T follicular helper cell (primary cell): ENCODE measurements around the gene UCK2.

Experiments used
- DNase-seq: peaks from one replicate; pipeline ENCODE4 v3.0.0-alpha.2; 2020; ENCODE audit warnings: low read depth

The UCK2 gene

DNA sequence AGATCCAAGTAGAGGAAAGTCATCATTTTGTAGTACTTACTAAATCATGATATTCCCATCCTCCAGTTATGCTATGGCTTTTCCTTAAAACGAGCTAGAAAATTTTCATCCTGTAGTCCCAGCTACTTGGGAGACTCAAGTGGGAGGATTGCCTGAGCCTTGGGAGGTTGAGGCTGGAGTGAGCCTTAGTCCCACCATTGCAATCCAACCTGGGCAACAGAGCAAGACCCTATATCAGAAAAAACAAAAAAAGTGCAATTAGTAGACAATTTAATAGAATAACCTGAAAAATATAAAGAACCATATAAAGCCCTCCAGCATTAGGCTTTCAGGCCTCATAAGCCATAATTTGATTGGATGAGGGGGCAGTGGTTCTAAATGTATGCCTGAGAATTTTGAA lies 6.8 kb downstream of the UCK2 start:
- no peak for DNase-seq

DNA sequence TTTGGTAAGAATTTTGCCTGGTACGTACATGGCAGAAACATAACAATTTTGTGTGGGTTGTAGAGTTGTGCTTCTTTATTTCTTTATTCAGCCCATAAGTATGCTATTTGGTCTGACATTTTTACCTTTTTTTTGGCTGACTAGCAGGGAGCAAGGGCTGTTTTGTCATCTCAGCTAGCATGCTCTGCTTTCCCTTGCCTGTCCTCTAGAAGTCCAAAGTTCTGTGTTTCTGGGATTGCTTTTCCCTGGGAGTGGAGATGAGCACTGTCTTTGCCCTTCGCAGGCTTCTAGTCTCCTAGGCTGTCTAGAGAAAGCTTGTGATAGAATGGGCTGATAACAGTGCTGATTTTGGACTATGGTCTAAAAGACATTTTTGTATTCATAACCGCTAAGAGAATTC lies 7.5 kb downstream of the UCK2 start:
- no peak for DNase-seq

DNA sequence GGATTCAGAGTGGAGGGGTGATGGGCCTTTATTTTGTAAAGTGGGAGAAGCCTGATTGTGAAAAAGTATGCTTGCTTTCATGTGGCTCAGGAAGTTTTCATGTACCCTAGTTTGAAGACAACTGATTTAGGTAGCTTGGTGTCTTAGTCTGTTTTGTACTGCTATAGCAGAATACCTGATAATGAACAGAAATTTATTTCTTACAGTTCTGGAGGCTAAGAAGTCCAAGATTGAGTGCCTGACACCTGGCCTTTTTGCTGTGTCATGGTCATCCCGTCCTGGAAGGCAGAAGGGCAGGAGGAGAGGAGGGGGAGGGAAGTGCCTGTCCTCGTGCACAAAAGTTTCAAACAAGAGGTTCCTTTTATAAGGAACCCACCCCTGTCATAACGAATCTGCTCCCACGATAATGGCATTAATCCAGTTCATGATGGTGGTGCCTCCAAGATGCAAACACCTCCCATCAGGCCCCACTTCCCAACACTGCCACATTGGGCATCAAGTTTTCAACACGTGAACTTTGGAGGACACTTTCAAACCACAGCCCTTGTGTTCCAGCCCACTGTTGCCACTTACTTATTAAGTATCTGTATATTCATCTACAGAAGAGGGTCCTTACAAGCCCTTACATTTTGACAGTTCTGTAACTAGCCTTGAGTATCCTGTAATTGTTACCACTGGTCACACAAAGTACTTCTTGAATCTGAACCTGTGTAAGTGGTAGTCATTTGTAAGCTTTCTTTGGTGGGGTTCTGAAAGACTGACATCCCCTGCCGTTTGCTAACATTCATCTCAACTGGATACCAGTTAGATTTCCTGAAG lies 9.5 kb downstream of the UCK2 start:
- DNase-seq = no peak

DNA sequence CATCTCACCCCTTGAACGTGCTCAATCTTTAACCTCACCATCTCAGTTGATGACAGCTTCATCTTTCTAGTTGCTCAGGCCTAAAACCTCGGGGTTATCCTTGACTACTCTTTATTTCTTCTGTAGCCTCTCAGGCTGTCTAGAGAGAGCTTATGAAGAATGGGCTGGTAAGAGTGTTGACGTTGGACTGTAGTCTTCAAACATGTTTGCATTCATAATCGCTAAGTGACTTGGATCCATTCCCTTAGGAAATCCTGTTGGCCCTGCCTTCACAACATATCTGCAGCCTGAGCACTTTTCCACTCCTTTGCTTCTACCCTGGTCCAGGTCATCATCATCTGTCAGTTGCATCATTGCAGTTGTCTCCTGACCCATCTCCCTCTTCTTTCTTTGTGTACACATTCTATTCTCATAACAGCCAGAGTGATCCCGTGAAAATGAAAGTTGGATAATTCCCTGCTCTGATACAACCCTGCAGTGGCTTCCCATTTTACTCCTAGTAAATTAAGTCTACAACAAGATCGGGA lies 10.5 kb downstream of the UCK2 start:
- DNase-seq = no peak

DNA sequence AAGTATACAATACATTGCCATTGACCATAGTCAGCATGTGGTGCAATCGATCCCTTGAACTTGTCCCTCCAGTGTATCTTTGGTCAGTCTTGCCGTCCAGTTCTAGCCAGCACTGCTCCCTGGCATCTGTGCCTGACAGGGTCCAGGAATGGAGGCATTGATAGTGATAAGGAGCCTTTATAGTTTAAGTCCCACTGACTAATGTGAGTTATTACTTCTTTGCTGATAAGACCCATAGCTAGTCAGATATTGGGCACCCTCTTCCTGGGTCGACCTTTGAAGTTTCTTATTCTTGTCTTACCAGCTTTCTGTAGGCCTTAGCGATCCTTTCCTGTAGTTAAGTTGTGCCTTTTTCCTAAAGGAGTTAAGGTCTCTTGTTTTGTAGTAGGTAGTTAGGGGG lies 13.0 kb downstream of the UCK2 start:
- DNase-seq = no peak

DNA sequence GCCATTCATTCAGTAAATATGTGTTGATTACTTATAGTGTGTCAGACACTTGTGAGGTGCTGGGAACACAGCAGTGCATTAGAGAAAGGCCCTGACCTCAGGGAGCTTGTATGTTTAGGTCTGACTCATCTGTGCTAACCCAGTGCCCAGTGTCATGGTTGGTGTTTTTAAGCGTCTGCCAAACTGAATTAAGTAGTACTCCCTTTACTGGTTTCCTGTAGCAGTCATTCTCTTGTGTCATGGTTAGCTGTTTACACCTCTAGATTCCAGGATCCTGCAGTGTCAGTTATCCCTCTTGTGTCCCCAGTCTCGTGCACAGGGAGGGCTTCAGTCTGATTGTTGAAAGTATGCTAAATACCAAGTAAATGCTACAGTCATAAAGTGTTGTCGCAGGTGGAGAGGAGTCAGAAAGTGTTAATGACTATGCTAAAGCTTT lies 14.2 kb downstream of the UCK2 start:
- DNase-seq = no peak

DNA sequence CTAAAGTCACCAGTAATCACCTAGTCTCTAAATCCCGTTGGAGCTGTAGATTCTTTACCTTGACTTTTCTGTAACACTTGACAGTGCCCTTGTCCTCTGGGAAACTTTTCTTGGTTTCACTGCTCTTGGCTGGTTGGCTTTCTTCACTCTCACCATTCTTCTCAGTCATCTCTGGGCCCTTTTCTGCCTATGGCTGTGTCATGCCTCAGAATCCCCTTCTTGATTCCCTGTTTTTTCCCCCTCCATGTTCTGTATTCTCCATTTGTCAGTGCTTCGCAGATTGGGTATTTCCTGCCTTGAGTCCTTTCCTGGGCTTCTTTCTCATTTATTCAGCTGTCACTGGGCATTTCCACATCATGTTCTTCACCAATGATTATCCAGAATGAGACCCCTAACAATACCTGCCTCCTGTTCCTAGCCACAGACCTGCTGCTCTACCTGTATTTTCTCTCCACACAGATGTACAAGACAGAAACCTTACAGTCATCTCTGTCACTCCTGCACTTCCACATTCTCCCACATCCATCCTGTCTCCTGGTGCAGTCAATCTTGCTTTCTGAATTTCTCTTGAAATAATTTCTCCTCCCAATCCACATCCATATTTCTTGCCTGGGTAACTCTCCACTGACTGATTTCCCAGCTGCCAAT lies 14.7 kb downstream of the UCK2 start:
- no peak for DNase-seq

DNA sequence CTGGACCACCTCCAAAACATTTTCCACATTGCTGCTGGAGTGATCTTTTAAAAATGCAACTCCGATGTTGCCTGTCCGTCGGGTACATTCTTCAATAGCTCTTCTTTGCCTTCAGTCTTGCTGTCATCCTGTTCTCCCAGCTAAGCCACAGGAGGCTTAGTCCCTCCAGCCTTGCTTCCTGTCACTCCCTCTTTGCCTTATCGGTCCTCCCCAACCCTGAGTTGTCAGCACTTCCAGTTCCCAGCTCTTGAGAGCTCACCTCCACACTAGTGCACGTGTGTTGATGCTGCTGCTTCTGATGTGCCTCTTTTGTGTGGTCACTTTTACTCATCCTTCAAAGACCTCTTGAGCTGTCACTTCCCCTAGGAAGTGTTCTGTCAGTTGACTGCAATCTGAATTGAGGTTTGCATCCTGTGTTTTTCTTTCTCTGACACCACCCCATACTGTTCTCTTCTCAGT lies 15.3 kb downstream of the UCK2 start:
- no peak for DNase-seq

DNA sequence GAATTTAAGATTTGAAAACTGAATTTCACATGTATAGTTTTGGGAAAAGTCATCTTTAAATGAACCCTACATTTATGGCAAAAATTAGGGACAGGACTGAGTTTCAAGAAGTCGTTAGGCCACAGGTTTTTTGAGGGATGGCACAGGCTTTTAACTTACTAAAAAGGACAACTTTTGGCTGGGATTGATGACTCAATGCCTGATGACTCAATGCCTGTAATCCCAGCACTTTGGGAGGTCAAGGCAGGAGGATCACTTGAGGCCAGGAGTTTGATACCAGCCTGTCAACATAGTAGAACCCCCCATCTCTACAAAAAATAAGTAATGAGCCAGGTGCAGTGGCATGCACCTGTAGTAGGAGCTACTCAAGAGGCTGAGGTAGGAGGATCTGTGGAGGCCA lies 15.9 kb downstream of the UCK2 start:
- no peak for DNase-seq

DNA sequence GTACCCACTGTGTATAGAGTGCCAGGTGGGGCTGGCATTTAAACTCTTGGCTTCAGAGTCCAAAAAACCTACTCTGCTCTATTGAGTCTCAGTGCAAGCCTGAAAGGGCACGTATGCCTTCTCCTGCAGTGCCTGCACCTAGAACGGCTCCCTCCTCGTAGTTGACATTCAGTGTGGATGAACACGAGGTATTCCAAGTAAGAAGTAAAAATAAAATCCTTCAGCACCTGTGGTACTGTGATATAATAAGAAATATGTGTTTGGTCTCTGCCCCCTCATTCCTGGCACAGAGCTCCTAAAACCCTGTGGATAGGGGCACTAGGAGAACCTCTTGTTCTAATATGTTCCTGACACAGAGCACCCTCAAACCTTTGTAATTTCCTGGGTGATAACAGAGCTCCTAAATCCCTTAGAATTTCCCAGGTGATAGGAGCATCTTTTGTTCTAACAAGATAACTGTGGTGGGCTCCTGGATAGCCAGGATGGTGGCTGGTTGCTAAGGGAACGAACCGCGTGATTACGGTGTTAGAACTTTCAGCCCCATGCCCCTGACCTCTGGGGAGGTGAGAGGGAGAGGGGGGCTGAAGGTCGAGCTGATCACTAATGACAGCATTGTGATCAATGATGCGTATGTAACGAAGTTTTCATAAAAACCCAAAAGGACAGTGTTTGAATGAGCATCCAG lies 16.8 kb downstream of the UCK2 start:
- no peak for DNase-seq

DNA sequence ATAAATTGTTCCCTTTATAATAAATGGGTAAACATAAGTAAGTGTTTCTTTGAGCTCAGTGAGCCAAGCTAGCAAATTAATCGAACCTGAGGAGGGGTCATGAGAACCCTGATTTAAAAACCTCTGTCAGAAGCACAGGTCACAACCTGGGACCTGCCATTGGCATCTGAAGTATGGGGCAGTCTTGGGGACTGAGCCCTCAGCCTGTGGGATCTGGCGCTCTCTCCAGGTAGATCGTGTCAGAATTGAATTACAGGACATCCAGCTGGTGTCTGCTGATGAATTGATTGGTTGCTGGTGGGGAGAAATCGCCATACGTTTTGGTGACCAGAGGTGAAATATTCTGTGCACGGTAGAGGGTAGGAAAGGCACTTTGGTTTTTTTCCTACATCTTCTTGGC lies 17.5 kb downstream of the UCK2 start:
- no peak for DNase-seq

DNA sequence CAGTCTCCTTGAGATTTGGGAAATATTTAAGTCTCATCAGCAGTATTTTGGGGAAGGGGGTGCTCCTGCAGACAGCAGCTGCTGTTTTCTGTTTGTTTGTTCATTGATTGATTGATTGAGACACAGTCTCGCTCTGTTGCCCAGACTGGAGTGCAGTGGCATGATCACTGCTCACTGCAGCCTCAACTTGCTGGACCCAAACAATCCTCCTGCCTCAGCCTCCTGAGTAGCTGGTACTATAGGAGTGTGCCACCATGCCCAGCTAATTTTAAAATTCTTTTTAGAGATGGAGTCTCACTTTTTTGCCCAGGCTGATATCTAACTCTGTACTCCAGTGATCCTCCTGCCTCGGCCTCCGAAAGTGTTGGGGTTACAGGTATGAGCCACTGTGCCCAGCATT lies 18.2 kb downstream of the UCK2 start:
- no peak for DNase-seq

DNA sequence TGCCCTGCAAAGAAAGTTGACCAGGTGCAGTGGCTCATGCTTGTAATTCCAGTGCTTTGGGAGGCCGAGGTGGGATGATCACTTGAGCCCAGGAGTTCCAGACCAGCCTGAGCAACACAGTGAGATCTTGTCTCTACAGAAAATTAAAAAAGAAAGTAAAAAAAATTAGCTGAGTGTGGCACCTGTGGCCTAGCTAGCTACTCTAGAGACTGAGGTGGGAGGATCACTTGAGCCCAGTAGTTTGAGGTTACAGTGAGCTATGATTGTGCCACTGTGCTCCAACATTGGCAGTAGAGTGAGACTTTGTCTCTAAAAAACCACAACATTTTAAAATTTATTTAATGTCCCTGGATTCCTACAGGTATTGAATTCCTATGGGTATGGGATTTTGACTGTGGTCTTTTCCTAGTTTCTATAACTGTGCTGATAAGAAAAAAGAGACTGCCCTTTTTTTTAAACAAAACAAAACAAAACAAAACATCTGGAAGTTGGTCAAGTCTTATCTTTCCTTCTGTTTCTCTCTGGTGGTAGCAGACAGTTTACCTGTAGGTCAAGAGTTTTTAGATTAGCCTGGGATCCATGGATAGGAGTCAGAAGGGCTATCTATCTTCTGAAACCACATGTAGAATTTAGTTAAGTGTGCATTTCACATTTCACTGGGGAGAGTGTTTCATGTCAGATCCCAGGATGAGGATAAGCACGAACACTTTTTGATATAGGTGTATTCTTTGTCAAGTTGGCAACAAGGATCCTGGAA lies 18.8 kb downstream of the UCK2 start:
- no peak for DNase-seq

DNA sequence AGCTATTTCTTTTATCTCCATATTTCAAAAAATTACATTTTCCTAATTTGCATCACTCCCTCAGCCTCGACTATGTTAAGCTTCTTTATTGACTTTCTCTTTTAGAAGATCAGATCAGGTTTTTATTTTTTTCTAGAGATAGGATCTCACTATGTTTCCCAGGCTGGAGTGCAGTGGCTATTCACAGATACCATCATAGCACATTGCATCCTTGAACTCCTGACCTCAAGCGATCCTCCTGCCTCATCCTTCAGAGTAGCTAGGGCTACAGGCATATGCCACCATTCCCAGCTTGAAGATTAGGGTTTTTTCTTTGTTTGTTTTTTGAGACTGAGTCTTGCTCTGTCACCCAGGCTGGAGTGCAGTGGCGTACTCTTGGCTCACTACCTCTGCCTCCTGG lies 20.1 kb downstream of the UCK2 start:
- DNase-seq = no peak

DNA sequence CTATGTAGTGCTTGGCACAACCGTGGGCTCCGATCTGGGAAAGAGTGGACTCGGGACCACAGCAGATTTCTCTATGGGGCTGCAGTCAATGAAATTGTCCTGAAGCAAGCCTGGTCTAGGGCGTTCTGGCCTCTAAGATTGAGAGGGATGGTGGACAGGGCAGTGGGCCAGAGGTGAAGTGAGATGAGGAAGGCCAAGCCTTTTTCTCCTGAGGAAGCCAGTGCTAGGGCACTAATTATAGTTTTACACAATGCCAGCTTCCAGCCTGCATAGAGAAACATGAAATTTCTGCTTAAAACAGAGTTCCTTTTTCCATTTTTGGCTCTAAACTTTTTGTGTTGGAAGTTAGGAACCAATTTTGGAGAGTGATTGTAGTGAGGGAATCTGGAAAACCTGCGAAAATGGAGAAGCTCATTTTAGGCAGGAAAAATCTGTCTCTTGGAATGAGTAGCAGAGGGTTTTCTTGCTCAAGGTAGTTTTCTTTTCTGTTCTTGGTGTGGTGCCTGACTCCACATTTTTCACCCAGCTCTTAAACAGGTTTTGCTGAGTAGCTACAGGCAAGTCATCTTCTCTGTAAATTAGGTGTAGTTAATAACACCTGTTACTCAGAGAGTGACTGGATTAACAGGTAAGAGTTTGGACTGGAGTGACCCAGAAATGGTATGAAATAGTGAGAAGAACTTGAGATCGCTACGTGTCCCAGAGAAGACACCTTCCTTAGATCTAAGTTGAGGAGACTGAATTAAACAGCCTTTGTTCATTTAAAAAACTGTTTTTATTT lies 22.1 kb downstream of the UCK2 start:
- no peak for DNase-seq

DNA sequence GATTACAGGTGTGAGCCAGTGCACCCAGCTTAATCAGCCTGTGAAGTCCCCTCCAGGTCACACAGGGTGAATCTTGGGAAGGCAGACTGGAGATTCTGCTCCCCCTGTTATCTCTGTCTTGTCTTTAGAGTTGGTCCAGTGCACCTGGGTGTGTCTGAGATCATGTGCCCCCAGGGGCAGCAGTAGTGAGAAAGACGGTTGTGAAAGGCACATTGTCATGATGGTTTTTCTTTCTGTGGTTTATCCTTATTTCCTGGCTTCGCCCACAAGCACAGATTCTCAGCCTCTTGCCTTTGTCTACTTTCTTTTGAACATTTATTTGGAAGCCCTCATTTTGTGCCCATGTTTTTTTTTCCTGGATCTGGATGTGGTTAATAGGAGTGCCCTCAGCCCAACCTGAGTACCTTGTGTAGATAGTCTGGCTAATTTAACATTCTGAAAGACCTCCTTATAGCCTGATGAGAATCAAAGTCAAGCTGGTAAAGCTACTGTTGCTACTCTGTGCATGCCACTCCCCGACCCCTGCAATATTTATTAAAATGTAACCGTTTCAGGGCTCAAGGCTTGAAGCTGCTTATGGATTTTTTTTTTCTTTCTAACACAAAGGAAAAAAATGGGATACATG lies 23.7 kb downstream of the UCK2 start:
- DNase-seq = no peak

DNA sequence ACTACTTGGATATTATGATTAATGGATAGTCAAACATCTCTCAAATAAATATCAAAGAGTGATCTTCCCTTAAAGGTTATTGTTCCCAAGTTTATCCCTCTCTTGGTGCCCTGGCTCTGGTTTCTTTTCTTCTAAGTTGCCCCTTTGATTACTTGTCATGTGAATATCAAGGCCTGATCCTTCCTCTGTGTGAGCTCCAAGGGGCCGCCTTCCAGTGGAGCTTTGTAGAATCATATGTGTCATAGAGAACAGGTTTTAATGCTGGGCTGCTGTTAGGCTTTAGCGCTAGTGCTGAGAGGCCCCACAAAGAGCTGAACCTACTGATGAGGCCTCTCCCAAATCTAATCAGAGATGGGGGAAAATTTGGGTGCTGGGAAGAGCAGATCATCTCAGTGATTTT lies 25.5 kb downstream of the UCK2 start:
- no peak for DNase-seq

DNA sequence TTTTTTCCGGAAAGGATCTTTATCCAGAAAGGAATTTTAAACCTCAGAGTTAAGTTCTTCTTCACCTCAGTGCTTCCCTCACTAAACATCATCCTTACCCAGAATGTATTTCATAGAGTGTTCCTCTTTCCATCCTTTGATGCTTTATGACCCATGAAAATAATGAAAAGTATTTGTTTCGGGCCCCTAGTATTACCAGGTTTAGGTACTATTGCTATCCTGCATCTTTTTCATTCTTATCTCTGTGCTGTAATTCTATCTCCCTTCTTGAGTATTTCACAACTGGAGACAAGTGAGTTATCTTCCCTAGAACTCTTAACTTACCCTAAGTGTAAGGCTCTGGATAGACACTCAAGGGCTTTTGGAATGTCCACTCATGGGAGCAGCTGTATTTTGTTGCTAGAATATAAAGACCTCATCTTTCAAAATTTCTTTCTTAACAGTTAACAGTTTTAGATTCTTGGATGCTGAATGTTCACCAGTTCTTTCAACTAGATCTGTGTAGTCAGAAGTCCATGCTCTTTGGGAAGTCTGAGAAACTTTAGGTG lies 26.2 kb downstream of the UCK2 start:
- DNase-seq = no peak

DNA sequence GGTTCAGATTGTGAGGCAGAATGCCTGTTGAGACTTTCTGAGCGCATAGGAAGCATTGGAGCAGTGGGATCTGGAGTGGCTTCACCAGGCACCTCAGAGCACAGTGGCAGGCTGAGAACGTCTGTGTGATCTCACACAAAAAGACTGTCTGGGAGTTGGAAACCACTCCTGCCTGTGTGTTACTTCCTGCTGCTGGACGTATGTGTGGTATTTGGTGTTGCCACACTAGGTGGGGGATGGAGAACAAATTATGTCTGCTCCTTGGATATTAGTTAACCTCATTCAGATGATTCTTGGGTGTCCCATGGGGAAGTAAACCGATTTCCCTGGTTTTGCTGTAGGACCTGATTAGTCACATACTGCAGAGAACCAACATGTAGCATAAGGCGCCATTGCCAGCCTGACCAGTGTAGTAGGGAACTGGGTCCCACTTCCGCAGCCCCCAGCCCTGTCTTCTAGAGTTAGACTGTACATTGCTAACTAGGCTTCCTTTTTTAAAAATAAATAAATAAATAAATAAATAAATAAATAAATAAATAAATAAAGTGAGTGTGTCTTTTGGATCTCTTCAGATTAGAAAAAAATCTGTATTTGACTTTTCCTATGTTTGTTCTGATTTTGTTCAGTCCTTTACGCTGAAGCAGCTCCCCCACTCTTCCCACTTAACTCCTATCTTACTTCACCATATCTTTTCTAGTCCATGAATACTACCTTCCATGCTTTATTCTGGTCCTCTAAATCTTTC lies 26.9 kb downstream of the UCK2 start:
- DNase-seq = no peak
